ENCODE measurements around the gene ZNF134.

ZNF134 gene

GRCh38 chr19:57641715-57642234 lies 27.7 kb downstream of the ZNF134 start:
- no peak for DNase-seq

DNA sequence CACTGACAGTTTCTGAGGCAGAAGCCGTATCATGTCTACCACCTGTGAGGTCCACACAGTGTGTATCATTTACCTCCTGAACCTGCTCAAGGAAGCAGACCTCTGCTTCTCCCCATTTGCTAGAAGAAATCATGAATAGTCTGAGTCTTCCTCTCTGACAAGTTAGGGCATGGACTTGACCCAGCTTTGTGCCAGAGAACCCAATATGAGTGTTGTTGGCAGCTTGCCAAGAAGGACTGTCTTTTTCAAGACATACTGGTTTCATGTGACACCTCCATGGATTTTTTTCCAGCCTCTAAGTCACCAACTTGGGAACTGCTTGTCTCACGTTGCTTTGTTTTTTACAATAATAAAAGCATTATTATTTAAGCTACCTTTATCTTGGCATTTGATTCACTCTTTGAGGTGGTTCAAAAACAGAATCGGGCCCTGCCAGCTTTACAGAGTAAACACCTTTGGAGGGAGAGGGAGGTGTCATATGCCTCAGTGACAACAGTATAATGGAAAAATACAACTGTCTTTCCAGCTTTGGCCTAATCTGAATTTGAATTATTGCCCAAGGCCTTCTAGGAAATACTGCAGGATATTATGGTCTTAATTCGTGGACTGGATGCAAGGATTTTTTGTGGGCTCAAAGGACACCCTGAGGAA lies 28.5 kb downstream of the ZNF134 start:
- DNase-seq: no peak

DNA sequence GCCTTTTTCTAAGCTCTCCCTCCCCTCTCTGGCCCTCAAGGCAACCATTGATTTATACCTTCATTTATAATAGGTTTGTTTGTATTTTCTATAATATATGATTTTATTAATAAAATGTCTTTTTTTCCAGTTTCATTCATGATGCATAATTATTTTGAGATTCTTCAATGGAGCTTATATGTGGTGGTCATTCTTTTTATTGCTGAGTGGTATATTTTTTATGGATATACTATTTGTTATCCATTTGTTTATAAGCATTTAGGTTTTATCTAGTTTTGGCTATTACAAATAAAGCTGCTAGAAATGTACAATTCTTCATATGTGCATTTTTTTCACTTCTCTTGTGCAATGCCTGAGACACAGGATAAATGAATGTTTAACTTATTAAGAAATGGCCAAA lies 29.7 kb downstream of the ZNF134 start:
- DNase-seq: no peak

GRCh38 chr19:57648331-57649003 lies 34.4 kb downstream of the ZNF134 start:
- no peak for DNase-seq

DNA sequence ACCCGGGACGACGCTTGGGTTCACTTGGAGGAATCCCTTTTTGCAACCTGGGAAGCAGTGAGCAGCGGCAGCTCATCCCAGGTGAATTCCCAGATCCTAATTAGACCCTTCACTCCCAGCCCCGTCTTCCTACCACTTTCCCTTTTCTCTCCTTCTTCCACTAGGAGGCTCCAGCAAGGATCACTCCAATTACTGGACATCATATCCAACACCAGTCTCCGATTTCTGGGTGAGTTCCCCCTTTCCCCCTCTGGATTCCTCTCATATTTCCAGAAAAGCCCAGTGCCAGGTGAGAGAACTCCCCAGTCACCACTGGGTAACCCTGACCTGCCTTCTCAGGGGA lies 37.6 kb downstream of the ZNF134 start:
- DNase-seq: no peak

- DNase-seq: no peak
These were observed 39.6 kb downstream of the ZNF134 start for GRCh38 chr19:57653689-57654088.

- no peak for DNase-seq
These were observed 41.4 kb downstream of the ZNF134 start for GRCh38 chr19:57655443-57655842.

DNA sequence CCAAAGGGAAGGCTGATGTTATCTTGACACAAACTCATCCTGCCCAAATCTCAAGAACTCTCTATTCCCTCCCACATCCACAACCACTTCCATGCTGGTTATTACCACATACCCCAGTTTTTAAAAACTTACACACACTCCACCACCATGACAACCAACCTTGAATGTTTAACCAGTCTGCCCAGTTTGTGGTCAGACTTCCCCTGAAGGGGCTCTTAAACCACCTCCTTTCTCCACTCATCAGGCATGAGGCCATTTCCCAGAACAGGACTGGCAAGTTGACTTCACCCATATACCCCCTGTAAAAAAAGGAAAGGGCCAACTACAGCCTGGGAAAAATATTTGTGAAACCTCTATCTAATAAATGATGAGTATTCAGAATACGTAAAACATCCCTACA lies 42.3 kb downstream of the ZNF134 start:
- DNase-seq: no peak

GRCh38 chr19:57664269-57665127 lies 50.5 kb downstream of the ZNF134 start:
- peak in 1 of 2 donors; percentile 14 for DNase-seq

- no peak for DNase-seq
These were observed 51.3 kb downstream of the ZNF134 start for GRCh38 chr19:57665261-57665806.

- DNase-seq: no peak
These were observed 53.2 kb downstream of the ZNF134 start for GRCh38 chr19:57667228-57667627.

- DNase-seq: no peak
These were observed 54.6 kb downstream of the ZNF134 start, which contains the start of gene ZSCAN4 for GRCh38 chr19:57668635-57669034. ZSCAN4 (plus strand) TSS chr19:57668935; CDS start chr19:57676146, 7,211 bp downstream.

GRCh38 chr19:57671124-57671895 lies 57.3 kb downstream of the ZNF134 start:
- DNase-seq: no peak

GRCh38 chr19:57672466-57672865 lies 58.4 kb downstream of the ZNF134 start:
- no peak for DNase-seq
